Chondrocyte (in vitro differentiated cells): ENCODE data around the gene DEAF1. TPM values are rescaled to one million over a fixed set of nuclear protein-coding genes. Genes with fewer than 3 reads are reported as not detected.

Source experiments
- DNase-seq: peaks from one replicate; pipeline ENCODE4 v3.0.0; 2021; ENCODE audit warnings: mixed read lengths, low spot score
- H3K27ac Mint-ChIP-seq: one replicate; pipeline ENCODE4 v1.8.0; 2021; ENCODE audit warnings: mild to moderate bottlenecking, moderate library complexity, mixed read lengths; ENCODE audit not compliant: unreplicated experiment
- H3K27me3 Mint-ChIP-seq: 2 replicates; pipeline ENCODE4 v1.8.0; 2021; ENCODE audit warnings: low read depth, mixed read lengths
- H3K36me3 Mint-ChIP-seq: 2 replicates; pipeline ENCODE4 v1.8.0; 2021; ENCODE audit warnings: low read depth, mixed read lengths
- H3K4me1 Mint-ChIP-seq: 2 replicates; pipeline ENCODE4 v1.8.0; 2021; ENCODE audit warnings: low read depth, mild to moderate bottlenecking, mixed read lengths
- H3K4me3 Mint-ChIP-seq: one replicate; pipeline ENCODE4 v1.8.0; 2021; ENCODE audit warnings: mild to moderate bottlenecking, moderate library complexity, mixed read lengths; ENCODE audit not compliant: unreplicated experiment
- H3K9me3 Mint-ChIP-seq: 2 replicates; pipeline ENCODE4 v1.8.0; 2021; ENCODE audit warnings: low read depth, mixed read lengths
- CTCF ChIP-seq: fragments of 200-600 bp; sonication (generic); IDR thresholded peaks from 2 replicates; pipeline ENCODE4 v1.5.0; 2021; ENCODE audit warnings: antibody characterized with exemption, mild to moderate bottlenecking, moderate library complexity
- total RNA-seq: library from RNA; stranded (reverse); gene quantifications from 3 replicates; pipeline ENCODE4 v1.2.1, GENCODE V29; 2021

The DEAF1 gene
- total RNA-seq, 1 donor from 2014 or later, result 67.6 TPM

GRCh38 chr11:624705-625635 lies 70.1 kb downstream of the DEAF1 start, which contains the start of gene CDHR5:
Gene CDHR5, minus strand, starts transcription at chr11:624955. Its CDS starts 53 bp downstream, at chr11:624902.
- Mint-ChIP-seq H3K4me1 (peaks cover 29% of the 10 kb centered on the region), H3K36me3 (no peaks in the 10 kb centered on the region), H3K27ac (no peak within 1 kb of the TSS), H3K9me3 (no peaks in the 10 kb centered on the region), H3K27me3 (no peaks in the 10 kb centered on the region), H3K4me3 (no peak within 1 kb of the TSS)
- TF ChIP-seq CTCF, result no peak
- no peak for DNase-seq

DNA sequence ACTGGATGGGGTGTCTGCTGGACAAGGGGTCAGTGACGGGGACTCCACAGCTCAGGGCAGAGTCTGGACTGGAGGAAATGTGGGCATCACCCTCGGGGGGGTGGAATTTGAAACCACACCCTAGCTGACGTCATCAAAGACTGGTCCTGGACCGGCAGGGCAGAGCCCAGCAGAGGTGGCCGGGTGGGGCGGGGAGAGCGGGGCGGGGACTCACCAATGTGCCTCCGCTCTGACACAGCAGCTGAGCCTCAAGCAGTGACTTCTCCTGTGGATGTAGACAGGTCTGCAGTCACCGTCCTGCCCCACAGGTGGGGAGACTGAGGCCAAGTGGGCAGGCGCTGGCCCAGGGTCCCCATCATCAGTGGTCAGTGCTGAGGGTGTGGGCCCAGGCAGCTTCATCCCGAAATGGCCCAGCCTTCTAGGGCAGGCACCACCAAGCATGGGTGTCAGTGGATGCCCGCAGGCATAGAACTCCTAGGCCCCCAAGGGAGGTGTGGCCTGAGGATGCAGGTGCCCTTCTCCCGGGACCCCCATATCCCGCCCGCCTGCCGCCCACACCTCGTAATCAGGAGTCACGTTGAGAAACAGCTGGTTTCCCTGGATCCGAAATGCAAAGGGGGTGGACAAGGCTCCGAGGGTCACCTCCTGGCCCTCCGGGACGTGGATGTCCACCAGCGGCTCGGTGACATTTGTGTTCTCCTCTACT lies 70.9 kb downstream of the DEAF1 start:
- peaks cover 23% of the 10 kb centered on the region for H3K4me1 Mint-ChIP-seq
- no peaks in the 10 kb centered on the region for H3K27me3 Mint-ChIP-seq
- no peaks in the 10 kb centered on the region for H3K36me3 Mint-ChIP-seq
- H3K9me3 Mint-ChIP-seq, result no peaks in the 10 kb centered on the region
- H3K27ac Mint-ChIP-seq, result no peak overlapping the region
- H3K4me3 Mint-ChIP-seq, result no peak overlapping the region
- no peak for TF ChIP-seq CTCF
- DNase-seq, result no peak

- no peaks in the 10 kb centered on the region for H3K36me3 Mint-ChIP-seq
- DNase-seq, result no peak
- H3K4me1 Mint-ChIP-seq, result peaks cover 16% of the 10 kb centered on the region
- H3K27ac Mint-ChIP-seq, result no peak overlapping the region
- H3K9me3 Mint-ChIP-seq, result no peaks in the 10 kb centered on the region
- no peaks in the 10 kb centered on the region for H3K27me3 Mint-ChIP-seq
- TF ChIP-seq CTCF, result no peak
- H3K4me3 Mint-ChIP-seq, result no peak overlapping the region
Measured at GRCh38 chr11:623349-623869, 71.6 kb downstream of the DEAF1 start.

DNA sequence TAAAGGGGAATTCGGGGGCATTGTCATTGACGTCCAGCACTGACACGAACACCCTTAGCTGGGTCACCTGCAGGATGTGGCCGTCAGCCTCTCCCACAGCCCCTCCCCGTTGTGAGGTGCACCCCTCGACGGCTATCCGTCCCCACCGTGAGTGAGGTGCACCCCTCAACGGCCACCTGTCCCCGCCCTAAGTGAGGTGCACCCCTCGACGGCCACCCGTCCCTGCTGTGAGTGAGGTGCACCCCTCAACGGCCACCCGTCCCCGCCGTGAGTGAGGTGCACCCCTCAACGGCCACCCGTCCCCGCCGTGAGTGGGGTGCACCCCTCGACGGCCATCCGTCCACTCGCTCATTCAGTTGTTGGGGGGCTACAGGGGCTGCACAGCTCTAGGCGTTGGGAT lies 73.2 kb downstream of the DEAF1 start:
- H3K36me3 Mint-ChIP-seq, result no peaks in the 10 kb centered on the region
- peaks cover 8% of the 10 kb centered on the region for H3K4me1 Mint-ChIP-seq
- no peak overlapping the region for H3K4me3 Mint-ChIP-seq

More for the DNA sequence above, 73.2 kb downstream of the DEAF1 start:
- no peak for TF ChIP-seq CTCF
- Mint-ChIP-seq H3K9me3 (no peaks in the 10 kb centered on the region), H3K27me3 (no peaks in the 10 kb centered on the region), H3K27ac (no peak overlapping the region)
- DNase-seq, result no peak
